LoVo (cell line): ENCODE results near the gene ZFAND3.

Experiments
- DNase-seq: peaks from one replicate; pipeline ENCODE4 v3.0.0-alpha.2; 2016; ENCODE audit warnings: low spot score

The ZFAND3 gene

DNA sequence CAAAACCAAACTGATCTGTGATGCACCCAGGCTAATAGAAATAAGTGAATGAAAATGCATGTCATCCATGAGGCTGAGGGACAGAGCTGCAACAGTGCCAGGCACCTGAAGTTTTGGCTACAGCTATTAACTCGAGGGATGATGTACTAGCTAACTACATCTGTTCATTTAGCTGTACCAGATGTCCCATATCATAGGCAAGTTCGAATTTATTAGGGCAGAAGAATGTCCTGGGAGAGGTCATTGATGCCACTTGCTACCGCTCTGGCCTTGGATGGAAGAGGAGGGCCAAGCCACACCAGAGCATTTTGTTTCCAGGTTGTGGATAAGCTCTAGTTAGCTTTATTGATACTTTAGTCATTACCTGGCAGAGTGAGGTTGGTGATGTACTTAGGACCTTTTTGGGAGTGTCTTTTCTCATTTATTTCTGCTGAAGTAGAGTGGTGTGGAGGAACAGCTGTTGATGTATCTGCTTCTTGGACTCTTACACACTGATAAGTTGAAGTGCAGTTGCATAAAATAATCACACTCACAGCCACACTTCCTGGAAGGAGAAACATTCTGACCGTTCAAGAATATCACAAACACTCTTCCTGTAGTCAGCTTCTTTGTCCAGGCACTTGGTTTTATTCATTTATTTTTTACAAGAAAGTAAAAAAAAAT, 8.2 kb downstream of the ZFAND3 start:
- no peak for DNase-seq

DNA sequence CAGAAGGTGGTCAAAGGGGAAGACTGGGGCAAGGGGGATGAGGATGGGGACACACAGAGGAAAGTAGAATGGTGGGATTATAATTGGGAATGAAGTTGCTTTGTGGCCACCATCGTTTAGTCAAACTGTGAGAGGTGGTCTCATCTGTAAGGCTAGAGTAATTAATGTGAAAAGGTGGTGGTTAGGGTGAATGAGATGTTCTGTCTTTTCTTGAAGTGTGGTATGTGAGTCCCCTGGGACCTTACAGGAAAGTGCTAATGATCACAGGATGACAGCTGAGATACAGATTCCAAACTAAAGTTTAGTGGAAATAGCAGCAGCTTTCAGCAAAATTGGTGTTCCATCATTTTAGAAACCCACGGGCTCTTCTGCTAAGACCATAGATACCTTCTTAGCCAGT, 10.7 kb downstream of the ZFAND3 start:
- DNase-seq: no peak

DNA sequence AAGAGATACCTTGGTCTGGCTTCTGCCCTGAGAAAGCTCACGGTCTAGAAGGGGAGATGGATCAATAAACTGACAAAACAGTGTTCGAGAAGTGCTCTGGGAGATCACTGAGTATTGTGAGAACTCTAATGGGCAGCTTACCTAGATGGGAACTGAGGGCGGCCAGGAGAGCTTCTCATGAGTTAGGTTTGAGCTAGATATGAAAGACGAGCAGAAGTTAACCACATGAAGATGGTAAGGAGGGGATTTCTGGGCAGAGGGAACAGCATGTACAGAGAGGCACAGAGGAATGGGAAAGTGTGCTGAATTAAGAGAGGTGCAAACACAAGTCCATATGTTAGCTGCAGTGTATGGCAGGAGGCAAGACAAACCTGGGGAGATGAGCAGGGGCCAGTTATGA, 11.9 kb downstream of the ZFAND3 start:
- no peak for DNase-seq

DNA sequence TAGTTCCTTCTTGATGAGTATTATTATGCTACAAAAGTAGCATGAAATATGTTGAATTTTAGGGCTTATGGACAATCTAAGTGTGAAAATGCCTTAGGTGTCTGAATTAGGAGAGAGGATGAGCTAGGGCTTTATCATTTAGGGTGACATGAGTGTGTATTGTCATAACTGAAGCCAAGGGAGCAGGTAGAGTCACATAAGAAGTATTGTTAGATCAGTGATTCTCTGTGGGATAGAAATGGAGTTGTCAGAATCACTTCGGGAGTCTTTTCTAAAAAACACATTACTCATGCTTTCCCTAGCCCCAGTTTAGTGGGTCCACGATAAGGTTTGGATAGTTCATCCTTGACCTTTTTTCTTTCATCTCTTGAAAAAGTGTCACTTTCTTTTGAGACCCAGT, 16.4 kb downstream of the ZFAND3 start:
- no peak for DNase-seq

DNA sequence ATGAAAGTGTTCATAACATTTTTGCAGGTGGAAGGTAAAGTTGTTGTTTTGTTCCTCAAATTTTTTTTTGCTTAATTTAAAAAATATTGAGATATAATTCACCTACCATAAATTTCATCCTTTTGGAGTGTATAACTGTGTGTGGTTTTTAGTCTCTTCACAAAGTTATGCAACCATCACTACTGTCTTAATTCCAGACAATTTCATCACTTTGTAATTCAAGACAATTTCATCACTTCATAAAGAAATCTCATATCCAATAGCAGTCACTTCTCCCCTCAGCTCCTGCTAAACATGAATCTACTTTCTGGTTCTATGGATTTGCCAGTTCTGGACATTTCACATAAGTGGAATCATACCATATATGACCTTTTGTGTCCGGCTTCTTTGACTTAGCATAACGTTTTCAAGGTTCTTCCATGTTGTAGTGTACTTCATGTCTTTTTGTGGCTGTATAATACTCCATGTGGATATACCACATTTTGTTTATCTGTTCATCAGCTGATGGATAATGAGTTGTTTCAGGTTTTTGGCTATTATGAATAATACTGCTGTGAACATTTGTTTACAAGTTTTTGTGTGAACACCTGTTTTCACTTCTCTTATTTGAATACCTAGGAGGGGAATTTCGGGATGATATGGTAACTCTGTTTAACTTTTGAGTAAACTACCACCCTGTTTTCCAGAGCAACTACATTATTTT, 18.8 kb downstream of the ZFAND3 start:
- DNase-seq: no peak

DNA sequence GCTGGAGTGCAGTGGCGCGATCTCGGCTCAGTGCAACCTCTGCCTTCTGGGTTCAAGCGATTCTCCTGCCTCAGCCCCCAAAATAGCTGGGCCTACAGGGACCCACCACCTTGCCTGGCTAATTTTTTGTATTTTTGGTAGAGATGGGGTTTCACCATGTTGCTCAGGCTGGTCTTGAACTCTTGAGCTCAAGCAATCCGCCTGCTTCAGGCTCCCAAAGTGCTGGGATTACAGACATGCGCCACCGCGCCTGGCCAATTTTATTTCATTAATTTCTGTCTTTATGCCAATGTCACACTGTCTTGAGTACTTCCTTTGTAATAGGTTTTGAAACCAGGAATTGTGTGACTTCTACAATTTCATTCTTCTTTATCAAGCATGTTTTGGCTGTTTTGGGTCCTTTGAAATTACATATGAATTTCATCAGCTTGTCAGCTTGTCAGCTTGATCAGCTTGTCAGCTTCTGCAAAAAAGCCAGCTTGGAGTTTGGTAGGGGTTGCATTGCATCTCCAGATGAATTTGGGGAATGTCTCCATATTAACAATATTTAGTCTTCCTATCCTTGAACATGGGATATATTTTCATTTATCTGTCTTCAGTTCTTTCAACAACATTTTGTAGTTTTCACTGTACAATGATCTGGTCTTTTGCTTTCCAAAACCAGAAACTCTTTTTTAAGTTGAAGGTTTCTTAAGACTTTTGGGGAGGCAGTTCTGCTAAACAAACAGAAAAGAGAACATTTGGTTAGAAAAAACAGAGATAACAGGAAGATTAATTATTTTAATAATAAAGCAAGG, 20.8 kb downstream of the ZFAND3 start:
- no peak for DNase-seq

DNA sequence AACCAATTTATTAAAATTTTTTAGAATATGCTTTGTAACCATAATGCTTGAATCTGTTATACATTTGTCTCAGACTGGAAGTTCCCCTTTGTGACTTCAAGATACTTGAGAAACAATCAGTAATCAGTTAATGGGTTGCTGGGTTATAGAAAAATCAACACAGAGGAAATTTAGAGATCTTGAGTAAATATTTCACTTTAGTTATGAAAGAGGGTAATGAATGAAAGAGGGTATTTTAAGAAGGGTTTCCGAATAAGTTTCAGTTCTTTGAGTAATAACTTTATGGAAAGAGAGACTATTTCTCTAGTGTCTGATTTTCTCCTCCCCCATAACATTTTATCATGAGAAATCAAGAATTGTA, 21.4 kb downstream of the ZFAND3 start:
- no peak for DNase-seq

DNA sequence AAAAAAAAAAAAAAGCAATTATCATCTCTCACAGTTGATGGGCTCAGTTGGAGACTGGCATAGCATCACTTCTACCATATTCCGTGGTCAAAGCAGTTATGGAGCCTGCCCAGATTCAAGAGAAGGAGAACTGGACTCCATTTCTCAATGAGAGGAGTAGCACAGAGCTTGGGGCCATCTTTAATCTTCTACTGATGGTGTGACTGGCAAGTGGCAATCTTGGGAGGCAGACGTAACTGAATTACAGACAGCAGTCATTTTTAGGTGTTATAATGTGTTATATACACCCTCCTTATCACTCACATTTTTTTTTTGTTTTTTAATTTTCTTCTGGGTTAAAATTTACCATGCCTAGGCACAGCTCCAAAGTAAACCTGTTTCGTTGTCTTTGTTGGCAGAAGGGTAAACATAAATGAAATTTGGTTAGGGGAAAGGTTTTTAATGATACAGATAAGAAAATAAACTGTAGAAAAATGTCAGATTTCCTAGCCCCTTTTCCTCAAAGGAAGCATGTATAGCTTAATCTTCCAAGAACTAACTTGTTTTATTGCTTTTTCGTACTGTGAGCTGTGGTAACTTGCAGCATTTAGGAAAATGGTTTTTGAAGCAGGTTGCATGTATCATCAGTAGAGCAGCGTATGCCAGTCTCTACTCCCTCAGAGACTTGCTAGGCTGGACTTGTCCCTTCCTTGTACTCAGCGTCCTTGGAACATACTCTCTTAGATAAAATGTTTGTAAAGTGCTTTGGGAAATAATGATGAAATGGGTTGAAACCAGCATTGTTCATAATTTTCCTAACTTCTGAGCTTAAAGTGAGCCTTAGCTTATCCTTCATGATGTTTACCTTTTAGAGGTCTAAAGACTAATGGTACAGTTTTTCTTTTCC, 25.7 kb downstream of the ZFAND3 start:
- DNase-seq: no peak

DNA sequence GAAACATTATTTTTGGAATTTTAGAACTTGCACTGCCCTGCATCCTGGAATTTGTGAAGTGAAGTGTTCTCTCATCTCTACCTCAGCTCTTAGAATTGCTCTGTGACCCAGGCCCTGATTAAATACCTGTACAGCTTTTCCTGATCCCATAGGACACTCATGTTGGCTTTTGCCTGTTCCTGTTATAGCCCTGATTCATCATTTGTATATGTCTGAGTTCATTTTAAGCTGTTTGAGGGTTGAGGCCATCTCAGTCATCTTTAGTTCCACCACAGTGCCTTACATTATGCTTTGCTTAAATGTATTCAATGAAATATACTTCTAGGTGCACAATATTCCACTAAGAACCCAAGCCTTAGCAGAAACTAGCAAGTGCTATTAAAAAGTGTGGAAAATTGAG, 26.4 kb downstream of the ZFAND3 start:
- no peak for DNase-seq

DNA sequence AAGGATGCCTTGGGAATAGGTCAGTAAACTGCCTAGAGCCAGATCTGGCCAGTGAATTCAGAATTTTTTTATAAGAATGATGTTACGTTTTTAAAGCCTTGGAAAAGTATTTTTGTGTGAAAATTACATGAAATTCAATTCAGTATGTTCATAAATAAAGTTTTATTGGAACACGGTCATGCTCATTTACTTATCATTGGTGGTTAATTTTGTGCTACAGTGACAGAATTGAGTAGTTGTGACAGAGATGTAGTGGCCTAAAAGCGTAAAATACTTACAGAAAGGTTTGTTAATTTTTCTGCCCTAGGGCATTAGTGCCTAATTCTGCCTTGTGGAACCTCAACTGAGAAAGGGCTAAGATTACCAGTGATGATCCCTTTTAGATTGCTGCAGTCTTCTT, 28.2 kb downstream of the ZFAND3 start:
- DNase-seq: no peak

DNA sequence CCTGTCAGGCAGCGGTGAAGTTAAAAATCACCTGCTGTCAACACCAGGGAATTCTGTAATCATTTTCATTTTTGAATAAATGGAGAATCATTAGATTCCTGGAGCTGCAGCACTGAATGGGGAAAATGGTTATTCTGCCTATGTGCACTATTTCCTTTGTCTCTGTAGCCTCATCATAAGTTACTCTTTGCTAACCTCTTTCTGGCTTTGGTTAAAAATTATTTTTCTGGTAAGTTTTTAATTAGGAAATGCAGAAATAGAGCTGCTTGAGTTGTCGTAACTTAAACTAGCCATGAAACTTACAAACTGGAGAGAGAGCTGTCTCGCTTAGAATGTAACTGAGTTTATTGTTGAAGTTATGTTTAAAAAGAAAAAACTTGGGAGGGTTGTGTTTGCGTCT, 28.8 kb downstream of the ZFAND3 start:
- DNase-seq: no peak

DNA sequence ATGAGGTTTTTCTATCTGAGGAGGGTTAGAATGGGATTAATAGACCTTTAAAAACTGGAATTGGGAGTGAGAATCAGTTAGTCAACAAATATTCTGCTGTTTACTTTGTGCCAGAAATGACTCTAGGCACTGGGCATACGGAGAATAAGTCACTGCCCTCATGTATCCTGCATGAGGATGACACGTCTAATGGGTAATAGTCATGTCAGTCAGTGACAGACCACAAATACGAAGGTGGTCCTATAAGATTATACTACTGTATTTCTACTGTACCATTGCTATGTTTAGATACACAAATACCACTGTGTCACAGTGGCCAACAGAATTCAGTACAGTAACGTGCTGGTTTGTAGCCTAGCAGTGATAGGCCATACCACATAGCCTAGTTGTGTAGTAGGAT, 30.7 kb downstream of the ZFAND3 start:
- no peak for DNase-seq

DNA sequence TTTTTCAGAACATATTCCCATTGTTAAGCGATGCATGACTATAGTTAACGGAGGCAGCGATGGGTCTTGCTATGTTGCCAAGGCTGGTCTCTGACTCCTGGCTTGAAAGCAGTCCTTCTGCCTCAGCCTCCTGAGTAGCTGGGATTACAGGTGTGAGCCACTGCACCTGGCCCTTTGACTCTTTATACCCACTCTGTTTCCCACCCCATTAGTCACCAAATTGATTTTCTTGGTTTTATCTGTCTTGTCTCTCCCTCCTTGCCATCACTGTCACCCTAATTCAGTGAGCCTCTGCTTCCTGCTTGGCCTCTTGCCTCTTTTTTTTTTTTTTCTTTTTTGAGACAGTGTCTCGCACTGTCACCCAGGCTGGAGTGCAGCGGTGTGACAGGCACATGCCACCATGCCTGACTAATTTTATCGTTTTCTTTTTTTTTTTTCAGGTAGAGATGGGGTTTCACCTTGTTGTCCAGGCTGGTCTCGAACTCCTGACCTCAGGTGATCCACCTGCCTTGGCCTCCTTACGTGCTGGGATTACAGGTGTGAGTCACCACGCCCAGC, 31.3 kb downstream of the ZFAND3 start:
- no peak for DNase-seq

DNA sequence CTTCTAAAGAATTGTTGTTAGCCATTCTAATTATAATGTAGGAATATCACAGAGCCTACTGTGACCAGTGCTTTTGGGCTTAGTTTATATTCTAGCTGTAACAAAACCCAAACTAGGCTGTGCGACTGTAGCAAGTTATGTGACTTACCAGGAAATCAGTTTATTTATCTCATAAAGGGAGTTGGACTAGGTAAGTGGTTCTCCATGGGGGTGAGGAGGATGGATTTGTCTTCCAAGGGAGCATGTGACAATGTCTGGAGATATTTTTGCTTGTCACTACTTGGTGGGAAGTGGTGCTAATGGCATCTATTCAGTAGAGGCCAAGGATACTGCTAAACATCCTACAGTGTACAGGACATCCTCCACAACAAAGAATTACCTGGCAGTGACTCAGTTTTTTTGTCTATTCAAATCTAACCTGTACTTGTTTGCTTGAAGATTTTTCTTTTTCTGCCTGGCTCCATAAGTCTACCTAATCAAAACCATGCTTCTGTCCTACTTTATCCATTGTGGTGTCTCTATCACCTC, 32.5 kb downstream of the ZFAND3 start:
- no peak for DNase-seq

DNA sequence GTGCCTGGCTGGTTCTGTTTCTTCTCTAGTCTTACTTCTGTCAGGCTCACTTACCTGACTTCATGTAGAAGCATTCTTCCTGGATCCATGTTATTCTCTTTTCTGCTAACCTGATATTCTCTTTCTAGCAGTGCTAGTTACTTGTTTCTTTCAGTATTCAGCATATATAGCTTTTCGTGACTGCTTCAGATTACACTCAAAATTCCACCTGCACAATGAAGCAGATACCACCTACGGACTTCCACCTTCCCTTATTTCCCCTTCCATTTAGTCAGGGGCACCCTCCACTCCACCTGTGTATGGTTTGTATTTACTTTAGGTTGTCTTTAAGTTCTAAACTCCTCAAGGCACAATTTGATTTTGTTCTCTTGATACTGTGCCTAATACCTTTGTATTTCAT, 36.8 kb downstream of the ZFAND3 start:
- DNase-seq: no peak

DNA sequence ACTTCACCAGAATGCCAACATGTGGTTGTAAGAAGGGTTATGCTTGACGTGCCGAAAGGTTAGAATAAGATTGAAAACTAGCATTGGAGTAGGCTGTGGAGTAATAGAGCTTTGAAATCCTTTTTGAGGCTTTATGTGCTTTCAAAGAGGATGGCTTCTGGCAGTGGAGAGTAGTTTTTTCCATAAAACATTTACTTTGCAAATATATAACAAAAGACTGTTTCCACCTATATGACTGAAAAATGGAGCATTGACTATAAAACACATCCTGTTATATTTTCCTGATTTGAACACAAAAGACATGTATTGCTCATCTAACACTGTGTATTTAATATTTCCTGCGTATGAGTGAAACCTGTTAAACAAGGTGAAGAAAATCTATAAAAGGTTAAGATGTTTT, 38.8 kb downstream of the ZFAND3 start:
- no peak for DNase-seq

DNA sequence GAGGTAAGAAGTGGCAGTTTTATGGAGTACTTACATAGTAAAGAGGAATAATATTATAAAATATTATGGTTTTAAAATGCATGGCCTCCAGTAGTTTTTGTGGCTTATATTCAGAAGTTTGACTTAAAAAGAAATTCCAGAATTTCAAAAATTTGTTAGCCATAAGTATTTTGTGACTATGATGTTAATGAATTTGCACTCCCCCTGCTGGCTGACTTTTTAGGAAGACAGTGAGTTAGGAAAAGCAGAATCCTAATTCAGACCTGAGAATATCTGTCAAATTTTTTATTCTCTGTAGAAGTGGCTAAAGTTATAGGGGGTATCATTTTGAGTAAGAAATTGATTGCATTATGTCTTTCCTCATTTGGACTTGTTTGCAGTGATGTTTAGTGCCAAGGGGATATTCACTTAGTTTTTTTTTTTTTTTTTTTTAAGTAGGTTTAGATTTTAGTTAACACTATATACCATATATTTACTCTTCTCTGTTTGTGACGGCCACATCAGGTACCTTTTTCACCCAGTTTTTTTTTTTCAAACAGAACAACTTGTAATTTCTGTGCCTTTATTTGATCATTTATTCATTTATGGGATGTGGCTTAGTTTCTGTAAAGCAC, 40.8 kb downstream of the ZFAND3 start:
- DNase-seq: peak; percentile 13

DNA sequence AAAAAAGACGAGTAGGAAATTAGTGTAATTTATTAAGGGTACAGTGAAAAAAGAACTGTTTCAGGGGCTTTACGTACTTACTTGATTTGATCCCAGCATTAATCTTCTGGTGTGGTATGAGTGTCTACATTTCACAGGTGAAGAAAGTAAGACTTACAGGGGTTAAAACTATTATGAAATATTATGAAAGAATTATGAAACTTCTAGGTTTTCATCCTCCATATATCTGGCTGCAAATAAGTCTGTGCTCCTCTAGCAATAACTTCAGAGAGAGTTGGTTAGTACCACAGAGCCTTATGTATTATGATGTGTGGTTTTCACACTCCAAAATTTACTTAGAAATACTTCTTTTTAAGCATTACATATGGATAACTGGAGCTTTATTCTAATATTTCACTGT, 41.9 kb downstream of the ZFAND3 start:
- no peak for DNase-seq

DNA sequence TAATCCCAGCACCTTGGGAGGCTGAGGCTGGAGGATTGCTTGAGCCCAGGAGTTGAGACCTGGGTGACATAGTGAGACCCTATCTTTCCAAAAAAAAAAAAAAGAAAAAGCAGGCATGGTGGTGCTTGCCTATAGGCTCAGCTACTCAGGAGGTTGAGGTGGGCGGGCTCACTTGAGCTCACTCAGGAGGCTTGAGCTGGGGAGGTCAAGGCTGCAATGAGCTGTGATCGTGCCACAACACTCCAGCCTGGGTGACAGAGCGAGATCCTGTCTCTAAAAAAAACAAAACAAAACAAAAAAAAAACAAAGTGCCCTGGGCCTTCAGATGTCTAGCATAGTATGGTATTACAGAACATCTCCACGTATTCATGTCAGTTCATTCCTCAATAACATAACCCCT, 42.9 kb downstream of the ZFAND3 start:
- DNase-seq: no peak

DNA sequence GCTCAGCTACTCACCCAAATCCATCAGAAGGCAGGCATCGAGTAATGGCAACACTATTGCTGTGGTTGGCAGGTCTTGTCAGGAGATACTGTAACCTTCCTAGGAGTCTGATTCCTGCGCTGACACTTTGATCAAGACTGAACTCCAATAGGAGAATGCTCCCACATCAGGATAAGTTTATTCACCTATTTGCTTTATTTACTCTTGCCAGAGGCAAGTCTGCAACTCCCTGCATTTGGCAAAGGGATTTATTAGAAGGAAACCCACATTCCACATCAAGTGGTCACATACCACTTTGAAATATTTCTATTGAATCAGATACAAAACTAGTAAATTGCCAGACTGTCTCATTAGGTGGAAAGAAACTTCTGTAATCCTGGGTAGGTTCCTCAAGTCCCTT, 43.5 kb downstream of the ZFAND3 start:
- DNase-seq: no peak

DNA sequence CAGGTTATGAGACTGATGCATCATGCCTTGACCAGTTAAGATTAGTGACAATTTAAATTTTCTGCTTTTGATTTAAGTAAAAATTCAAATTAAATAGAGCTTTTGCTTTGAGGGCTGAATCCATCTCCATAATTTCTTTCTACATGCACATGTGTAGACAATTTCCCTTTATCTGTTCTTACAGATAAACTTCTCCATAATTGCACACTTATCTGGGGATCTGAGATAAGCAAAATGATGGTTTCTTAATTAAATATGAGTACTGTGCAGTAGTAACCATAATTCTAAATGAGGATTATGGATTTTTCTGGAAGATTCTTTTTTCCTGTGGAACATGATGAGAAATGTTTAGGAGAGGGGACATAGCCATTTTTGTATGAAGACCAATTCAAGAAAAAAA, 44.7 kb downstream of the ZFAND3 start:
- no peak for DNase-seq
